Limb (tissue), 2 donors: Measurements from ENCODE around the gene LRRC2.
"Not testable (repeated sequence)": the region's sequence is repeated elsewhere in the genome, so short reads cannot be mapped to it uniquely, and the experiment has no call there.

Source experiments
- DNase-seq, 2 donors: peaks; one replicate each; pipeline ENCODE4 v3.0.0-alpha.2; 2016; ENCODE audit errors: extremely low spot score in 2 of 2

Gene LRRC2

DNA sequence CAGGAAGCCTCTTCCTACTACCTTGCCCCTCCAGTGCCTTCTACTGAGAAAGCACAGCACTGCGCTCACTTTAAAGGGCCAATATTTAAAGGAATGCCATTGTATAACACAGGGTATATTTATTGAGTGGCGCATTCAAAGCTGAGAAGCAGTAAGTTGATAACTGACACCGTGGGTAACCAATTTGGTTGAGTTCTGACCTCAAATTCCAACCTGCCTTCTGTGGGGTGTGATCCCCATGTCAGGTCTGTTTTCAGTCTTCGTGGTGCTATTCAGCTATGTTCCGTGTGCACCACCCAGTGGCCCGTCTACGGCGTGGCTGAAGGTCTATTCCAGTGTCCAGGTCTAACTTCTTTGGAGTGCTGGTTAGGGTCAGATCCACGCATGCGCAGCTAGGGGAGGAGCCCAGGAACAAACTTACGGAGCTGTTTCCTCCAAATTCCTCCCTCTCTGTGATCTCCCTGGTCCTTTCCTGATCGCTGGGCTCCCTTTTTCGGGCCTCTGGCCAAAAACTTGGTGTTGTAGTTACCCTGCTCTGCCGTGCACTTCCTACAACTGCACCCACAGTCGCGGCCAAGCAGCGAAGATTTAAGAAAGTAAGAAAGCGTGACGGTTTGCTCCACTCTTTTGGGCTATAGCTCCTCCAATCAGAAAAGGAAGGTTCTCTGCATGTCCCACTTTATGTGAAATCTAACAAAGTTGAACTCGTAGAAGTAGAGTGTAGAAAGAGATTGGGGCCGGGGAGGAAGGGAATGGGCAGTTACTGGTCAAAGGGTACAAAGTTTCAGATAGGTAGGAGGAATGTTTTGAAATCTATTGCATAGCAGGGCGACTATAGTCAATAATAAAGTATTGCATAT, 7.7 kb downstream of the LRRC2 start:
- DNase-seq, result peak; percentile 70 to 93

- no peak for DNase-seq
Measured at GRCh38 chr3:46557814-46558183, 8.3 kb downstream of the LRRC2 start.

GRCh38 chr3:46553154-46553553, 12.9 kb downstream of the LRRC2 start:
- DNase-seq, result no peak

DNA sequence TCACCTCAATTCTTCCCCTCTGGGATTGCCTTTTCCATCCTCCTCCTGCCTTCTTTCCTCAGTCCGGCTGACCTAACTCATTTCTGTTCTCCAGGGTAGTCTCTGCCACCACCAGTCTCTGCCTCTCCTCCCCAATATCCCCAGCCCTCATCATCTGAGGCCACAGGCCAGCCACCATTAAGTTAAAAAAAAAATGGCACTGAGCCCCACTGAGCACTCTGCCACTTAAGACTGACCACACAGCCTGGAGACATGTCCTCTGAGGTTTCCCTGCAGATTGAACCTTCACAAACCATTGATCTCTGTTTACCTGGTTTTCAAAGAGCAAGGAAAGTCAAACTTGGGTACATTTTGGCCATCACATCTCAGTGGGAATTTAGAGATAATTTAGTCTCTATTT, 13.6 kb downstream of the LRRC2 start:
- no peak for DNase-seq

DNA sequence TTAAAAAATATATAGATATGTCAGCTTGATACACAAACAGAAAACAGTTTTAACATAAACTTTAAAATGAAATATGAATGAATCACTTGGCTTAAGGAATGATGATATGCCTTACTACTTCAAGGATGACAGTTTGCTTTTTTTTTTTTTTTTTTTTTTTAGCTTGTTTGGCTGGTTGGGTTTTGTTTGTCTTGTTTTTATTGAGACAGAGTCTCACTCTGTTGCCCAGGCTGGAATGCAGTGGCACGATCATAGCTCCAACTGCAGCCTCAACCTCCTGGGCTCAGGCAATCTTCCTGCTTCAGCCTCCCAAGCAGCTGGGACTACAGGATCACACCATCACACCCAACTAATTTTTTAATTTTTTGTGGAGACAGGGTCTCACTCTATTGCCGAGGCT, 14.5 kb downstream of the LRRC2 start:
- no peak for DNase-seq

- DNase-seq, result no peak
Measured at GRCh38 chr3:46549989-46550388, 16.1 kb downstream of the LRRC2 start.

DNA sequence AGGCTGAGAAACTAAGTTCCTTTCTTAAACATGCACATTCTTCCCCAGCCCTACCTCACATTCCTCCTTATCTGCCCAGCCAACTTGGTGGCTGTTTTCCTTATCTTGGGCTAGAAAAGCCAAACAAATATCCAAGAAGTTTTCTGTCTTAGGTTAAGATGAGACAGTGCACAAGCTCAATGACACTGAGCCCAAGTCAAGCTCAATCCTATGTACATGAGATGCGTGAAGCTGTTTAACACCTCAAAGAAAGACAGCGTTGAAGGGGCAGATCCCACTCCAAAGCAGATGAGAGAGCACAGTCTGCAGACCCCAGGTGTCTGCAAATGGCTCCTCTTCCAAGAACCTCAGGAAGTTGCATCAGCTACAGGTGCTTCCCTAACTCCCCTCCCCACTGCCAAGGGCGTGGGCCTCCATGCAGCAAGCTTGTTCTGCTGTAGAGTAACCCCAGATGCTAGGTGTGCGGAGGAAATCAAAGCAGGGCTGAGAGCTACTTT, 16.6 kb downstream of the LRRC2 start:
- DNase-seq, result no peak

GRCh38 chr3:46548611-46549010, 17.5 kb downstream of the LRRC2 start:
- not testable (repeated sequence) for DNase-seq

DNA sequence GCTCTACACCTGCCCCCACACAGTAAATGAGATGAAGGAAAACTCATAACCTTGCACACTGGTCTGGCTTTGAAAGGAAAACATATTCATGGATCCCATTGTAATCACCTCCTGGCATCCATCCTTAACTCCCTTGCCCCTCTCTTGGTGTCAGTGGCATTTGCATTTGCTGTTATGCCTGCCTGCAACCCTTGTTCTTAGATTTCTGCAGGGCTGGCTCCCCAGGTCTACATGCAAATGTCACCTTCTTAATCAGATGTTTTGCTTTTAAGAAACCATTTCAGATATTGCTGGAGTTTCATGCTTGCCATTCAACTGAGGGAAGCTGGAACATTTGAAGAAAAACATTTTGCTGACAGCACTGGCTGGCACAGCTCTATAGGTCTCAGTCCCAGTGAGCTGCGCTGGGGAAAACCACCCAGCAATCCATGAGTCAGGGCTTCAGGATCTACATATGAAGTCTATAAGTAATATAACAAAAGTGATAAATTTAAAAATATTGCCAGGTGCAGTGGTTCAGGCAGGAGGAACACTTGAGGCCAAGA, 19.1 kb downstream of the LRRC2 start:
- DNase-seq, result no peak

DNA sequence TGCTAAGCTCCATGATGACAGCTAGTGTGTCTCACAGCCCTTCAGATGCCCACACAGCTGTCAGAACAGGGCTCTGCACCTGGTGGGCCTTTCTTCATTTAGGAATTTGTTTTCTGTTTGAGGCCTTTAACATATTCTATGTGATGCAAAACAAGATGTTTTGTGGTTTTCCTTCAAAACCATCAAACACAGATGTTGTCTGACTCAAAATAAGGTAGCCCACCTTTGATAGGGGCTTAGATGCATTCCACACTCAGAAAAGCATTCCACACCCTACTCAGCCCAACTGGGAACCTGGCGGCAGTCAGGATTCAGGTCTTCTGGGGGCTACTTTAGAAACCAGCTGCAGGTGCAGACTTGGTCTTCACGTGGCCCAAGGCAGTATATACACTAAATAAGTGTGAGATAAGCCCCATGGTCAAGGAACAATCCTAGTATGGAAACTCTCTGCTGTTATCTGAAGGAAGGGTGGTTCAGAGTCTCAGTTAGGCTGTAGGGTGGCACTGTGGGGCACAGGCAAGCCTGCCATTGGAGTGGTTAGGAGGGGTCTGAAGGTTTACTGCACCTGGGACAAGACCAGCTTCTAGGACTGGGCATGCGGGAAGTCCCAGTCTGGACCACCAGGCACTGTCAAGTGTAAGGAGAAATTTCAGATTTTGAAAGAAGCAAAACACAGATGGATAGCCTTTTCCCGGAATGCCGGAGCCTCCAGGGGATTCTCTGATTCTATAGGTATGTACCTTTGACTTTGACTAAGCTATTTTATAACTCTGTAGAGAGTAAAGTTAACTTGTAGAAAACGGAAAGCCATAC, 20.1 kb downstream of the LRRC2 start:
- no peak for DNase-seq

DNA sequence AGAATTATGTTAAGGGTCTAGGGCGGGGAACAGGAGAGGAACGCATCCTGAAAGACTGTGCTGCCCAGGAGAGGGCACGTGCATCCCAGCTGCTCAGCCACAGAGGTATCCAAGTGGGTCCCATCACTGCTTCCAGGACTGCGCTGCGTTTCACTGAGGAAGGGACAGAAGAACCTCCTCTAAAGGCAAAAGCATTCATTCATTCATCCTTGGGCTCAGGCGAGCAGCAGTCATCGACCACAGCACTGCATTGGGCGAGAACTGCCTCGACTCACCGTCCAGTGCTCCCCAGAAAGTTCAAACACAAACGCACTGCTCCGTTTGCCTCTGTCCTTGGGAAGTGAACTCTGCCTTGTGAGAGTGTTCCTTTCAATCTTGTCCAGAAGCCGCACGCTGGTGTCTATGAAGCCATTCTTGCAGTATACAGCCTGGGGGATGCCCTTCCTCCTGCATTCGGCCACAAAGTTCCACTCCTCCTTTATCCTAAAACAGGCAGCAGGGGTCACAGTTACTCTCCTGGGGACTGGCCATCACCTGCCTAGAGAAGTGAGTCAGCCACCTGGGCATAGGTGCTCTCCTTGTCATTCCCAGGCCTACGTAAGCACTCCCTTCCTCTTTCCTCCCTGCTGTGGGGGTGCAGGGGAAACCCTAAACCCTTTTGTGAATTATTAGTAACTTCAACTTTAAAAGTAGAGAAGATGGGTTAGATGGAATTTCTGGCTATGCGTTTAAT, 21.2 kb downstream of the LRRC2 start:
- no peak for DNase-seq

DNA sequence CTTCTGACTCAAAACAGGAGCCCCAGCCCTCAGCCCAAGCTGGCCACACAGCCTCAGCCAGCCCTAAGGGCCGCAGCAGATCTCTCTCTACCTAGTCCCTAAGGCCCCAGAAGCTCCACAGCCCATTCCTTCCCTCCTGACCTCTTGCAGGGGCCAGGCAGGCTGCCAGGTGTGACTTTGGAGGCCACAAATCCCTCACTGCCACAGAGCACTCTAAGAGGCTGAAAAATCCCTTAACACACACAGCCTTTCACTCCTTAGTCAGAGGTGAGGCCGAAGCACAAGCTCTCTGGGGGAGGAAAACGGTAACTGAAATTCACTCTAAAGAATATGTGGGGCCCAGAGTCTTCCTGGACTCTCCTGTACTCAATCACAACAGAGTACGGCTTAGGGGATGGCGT, 23.3 kb downstream of the LRRC2 start:
- no peak for DNase-seq

GRCh38 chr3:46542344-46542743, 23.8 kb downstream of the LRRC2 start:
- no peak for DNase-seq

DNA sequence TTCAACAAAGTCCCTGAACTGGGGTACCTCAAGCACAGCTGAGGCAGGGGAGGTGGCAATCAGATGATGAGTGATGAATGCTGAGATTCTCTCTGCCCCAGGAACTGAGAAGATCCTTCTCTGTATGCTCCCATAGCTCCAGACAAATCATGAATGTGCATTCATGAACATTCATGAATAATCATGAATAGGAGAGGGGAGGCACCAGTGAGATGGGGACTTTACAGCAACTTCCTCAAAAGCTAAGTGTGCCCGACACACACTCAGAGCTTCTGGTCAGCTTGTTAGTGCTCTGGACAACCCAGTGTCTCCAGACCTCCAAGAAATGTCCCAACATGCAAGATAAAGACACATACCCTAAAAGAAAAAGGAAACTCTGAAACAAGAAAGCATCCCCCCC, 24.3 kb downstream of the LRRC2 start:
- no peak for DNase-seq

GRCh38 chr3:46540550-46540949, 25.6 kb downstream of the LRRC2 start:
- no peak for DNase-seq

- no peak for DNase-seq
Measured at GRCh38 chr3:46539443-46540005, 26.6 kb downstream of the LRRC2 start.

DNA sequence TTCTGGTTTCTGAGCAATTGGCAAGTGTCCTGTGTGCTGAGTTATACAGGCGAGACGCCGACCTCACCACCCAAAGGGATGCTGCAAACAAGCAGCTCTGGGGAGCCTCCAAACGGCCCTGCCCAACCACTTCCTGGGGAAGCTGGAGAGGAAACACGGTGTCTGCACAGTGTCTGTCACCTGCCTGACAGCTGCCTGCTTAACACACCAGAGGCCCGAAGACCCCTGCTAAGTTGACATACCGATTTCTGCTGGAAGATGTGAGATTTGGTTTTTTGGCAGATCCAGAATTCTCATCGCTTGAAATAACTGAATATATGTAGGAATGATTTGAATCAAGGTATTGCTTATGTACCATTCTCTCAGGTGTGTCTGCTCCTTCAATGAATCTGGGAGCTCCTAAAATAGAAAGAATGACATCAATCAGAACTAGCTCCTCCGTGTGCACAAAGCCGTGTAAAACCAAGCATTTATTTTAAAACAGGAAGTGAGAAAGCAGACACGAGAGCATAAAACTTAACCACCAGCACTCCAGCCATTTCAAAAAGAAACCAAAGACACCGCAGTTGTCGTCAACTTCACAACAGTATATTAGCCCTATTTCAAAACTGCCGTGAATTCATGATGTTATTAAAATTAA, 27.2 kb downstream of the LRRC2 start:
- no peak for DNase-seq

- not testable (repeated sequence) for DNase-seq
Measured at GRCh38 chr3:46538425-46538802, 27.7 kb downstream of the LRRC2 start.

DNA sequence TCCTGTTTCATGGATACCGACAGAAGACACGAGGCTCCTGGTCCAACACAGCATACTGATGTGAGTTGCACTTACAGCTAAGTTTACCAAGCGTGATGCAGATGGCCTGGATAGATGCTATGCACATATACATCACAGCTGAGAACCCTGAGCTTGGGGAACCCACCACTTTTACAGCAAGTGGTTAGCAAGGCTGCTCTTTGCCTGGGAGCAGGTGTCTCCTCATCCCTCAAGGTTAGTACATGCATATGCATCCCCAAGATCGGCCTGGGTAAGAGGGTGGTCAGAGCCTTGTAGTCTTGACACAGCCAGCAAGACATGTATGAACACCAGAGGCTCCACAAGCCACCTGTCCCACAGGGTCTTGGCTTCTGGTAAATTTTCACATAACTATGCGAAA, 28.3 kb downstream of the LRRC2 start:
- no peak for DNase-seq

DNA sequence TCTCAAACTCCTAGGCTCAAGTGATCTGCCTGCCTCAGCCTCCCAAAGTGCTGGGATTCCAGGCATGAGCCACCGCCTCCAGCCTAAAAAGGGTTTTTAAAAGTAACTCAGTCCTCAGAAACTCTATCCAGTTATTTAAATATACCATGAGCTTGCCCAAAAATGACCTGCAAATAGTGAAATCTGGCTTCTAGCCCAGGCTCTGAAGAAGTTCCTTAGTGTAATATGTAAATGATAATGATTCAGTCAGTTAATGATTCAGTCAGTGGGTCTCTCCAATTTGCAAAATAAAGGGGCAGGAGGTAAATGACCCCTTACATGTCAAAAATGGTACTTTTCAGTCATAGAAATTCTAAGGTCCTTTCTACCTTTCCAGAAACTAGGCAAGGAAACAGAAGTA, 28.8 kb downstream of the LRRC2 start:
- DNase-seq, result no peak

DNA sequence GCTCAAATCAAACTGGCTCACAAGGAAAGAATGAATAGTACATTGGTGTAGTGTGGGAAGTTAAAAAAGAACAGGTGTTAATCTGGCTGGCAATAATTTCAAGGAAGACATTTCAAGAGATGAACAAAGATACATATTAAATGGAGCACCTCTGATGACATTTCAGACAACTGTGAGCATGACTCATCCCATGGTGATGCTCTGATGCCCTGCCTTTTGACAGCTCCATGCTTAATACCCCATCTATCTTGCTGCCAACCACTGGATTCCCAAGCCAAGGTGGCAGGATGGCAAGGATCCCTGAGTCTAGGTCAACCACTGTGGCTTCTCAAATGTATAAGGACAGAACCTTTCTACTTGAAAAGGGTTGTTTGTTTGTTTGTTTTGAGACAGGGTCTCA, 29.3 kb downstream of the LRRC2 start:
- DNase-seq, result no peak
